K562 (cell line): ENCODE results near the gene VSIG2. TPM values are rescaled to one million over a fixed set of nuclear protein-coding genes. Genes with fewer than 3 reads are reported as not detected.

Experiments
- CXXC5 ChIP-seq: fragments of 250-450 bp; sonication (Bioruptor Pico); IDR thresholded peaks from 2 replicates; pipeline ENCODE4 v1.8.0; 2022; ENCODE audit warnings: inconsistent platforms, mild to moderate bottlenecking, moderate library complexity
- NCOA2 ChIP-seq, 2 experiments: fragments of 450-650 bp; IDR thresholded peaks; 2 replicates each; pipeline ENCODE4 v1.6.1; 2018; ENCODE audit warnings: mild to moderate bottlenecking in 2 of 2, moderate library complexity in 1 of 2; ENCODE audit not compliant: partially characterized antibody in 2 of 2
- NONO ChIP-seq, 2 experiments: fragments of 200-400 bp in 1 of 2; fragments of 450-650 bp in 1 of 2; formaldehyde crosslinking in 1 of 2; IDR thresholded peaks; 2 replicates each; pipeline ENCODE4 v1.6.1; 2017; ENCODE audit warnings: low read depth in 2 of 2, mild to moderate bottlenecking in 2 of 2, moderate library complexity in 2 of 2, low read length in 1 of 2
- POLR2B ChIP-seq: fragments of 450-650 bp; IDR thresholded peaks from 2 replicates; pipeline ENCODE4 v1.6.1; 2018; ENCODE audit warnings: low read depth; ENCODE audit not compliant: partially characterized antibody
- ZNF23 ChIP-seq: fragments of 250-450 bp; sonication (Bioruptor Pico); IDR thresholded peaks from 2 replicates; pipeline ENCODE4 v1.4.0; 2020; ENCODE audit warnings: mild to moderate bottlenecking
- polyA plus RNA-seq, 8 experiments: library from polyadenylated mRNA; depleted of rRNA in 4 of 8; stranded (reverse) in 5 of 8; unstranded in 3 of 8; fragments of >200 nt; fragmentation: Nextera tagmentation in 2 of 8; fragmentation: Illumina TruSeq in 1 of 8; extraction: Ambion mirVana in 2 of 8; extraction: Trizol in 1 of 8; gene quantifications; 2 replicates each; pipeline versions ENCODE4 v1.2.1 to v1.2.3, GENCODE V29; 2011 to 2014; ENCODE audit warnings: inconsistent platforms in 1 of 8, missing spikeins in 1 of 8
- total RNA-seq, 7 experiments: library from RNA; depleted of rRNA in 6 of 7; stranded (reverse); fragments of >200 nt in 6 of 7; fragmentation: Illumina TruSeq in 2 of 7; extraction: Trizol in 2 of 7; gene quantifications; 2 replicates each; pipeline versions ENCODE4 v1.2.1 to v1.2.3, GENCODE V29; 2011 to 2021; ENCODE audit warnings: low replicate concordance in 1 of 7
- TF ChIP-seq, protein P1 (sequence below): IDR thresholded peaks from 2 replicates; pipeline ENCODE4 v1.6.1; 2011; ENCODE audit warnings: borderline replicate concordance, low read depth, mild to moderate bottlenecking, moderate library complexity, low read length; ENCODE audit not compliant: insufficient read depth, poor library complexity, severe bottlenecking
- TF ChIP-seq, protein P2 (sequence below): fragments of 250-450 bp; sonication (Bioruptor Pico); IDR thresholded peaks from 2 replicates; pipeline ENCODE4 v1.4.0; 2020

The VSIG2 gene
- total and polyA plus RNA-seq, 9 of the 15 experiments (the other 6 are each of a cell fraction or from before 2014, with no cell fraction given): not detected

DNA sequence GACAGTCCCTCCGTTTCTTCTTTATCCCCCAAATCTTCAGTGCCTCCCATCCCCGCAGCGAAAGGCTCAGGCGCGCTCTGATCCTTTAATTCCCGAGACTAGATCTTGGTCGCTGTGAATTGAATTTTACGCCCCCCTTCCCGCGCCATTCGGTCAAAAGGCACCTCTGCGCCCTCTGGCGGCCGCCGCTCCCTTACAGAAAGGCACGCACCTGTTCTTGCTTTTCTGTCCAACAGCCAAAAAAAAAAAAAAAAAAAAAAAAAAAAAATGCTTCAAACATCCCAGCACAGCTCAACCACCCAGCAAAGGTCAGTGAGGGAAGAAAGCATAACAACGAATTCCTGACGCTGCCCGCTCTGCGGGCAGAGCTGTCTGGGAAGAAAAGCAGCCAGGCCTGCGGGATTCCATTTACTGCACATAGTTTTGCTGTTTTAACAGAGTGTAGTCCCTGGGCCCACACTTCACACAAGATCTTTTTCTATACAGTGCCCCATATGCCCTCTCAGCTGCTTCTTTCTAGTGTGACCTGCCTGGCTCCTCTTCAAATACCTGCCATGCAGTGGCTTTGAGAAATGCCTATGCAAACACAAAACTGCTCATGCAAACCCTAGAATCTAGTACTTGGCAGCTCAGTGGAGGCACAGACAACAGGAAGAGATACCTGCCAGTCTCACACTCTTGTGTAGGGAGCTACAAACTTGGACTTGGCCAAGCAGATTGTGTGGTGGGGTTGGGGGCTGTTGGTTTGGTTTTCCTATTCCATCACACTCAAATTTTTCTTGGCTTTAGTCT is 11.3 kb upstream of the VSIG2 start (continued):
- TF ChIP-seq, protein P1, sequence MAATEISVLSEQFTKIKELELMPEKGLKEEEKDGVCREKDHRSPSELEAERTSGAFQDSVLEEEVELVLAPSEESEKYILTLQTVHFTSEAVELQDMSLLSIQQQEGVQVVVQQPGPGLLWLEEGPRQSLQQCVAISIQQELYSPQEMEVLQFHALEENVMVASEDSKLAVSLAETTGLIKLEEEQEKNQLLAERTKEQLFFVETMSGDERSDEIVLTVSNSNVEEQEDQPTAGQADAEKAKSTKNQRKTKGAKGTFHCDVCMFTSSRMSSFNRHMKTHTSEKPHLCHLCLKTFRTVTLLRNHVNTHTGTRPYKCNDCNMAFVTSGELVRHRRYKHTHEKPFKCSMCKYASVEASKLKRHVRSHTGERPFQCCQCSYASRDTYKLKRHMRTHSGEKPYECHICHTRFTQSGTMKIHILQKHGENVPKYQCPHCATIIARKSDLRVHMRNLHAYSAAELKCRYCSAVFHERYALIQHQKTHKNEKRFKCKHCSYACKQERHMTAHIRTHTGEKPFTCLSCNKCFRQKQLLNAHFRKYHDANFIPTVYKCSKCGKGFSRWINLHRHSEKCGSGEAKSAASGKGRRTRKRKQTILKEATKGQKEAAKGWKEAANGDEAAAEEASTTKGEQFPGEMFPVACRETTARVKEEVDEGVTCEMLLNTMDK: peak; percentile 22
- no peak for TF ChIP-seq NCOA2 (IDR thresholded peaks at IDR 0.05; ENCODE audit: partially characterized antibody in 2 of 2)
- TF ChIP-seq POLR2B: no peak
- TF ChIP-seq, protein P2, sequence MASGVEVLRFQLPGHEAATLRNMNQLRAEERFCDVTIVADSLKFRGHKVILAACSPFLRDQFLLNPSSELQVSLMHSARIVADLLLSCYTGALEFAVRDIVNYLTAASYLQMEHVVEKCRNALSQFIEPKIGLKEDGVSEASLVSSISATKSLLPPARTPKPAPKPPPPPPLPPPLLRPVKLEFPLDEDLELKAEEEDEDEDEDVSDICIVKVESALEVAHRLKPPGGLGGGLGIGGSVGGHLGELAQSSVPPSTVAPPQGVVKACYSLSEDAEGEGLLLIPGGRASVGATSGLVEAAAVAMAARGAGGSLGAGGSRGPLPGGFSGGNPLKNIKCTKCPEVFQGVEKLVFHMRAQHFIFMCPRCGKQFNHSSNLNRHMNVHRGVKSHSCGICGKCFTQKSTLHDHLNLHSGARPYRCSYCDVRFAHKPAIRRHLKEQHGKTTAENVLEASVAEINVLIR (CRISPR knock-in tag): no peak
- no peak for TF ChIP-seq NONO (IDR thresholded peaks at IDR 0.05; ENCODE audit: low read depth in 2 of 2, low read length in 1 of 2)
- peak; percentile 51; the same call in 1 of the 2 replicates for TF ChIP-seq CXXC5 (CRISPR knock-in tag)
- TF ChIP-seq ZNF23 (CRISPR knock-in tag): no peak
